GM12878 (cell line): Measurements from ENCODE around the gene BCAR3. TPM values are rescaled to one million over a fixed set of nuclear protein-coding genes. Genes with fewer than 3 reads are reported as not detected.

Experiments used
- ASH2L ChIP-seq: fragments of 300-600, 200-600 bp; sonication (generic); IDR thresholded peaks from 2 replicates; pipeline ENCODE4 v1.6.1; 2017; ENCODE audit warnings: low read depth, mild to moderate bottlenecking, borderline replicate concordance
- CHD2 ChIP-seq: IDR thresholded peaks from 2 replicates; pipeline ENCODE4 v1.6.1; 2011; ENCODE audit warnings: low read depth, low read length, improper control_type of control experiment, borderline replicate concordance
- CUX1 ChIP-seq: IDR thresholded peaks from 2 replicates; pipeline ENCODE4 v1.6.1; 2012; ENCODE audit warnings: improper control_type of control experiment, low read depth, low read length; ENCODE audit not compliant: insufficient replicate concordance
- E4F1 ChIP-seq: fragments of 450-650 bp; IDR thresholded peaks from 2 replicates; pipeline ENCODE4 v1.6.1; 2018; ENCODE audit warnings: borderline replicate concordance, mild to moderate bottlenecking; ENCODE audit not compliant: partially characterized antibody
- ELK1 ChIP-seq: IDR thresholded peaks from 2 replicates; pipeline ENCODE4 v1.6.1; 2012; ENCODE audit warnings: low read depth, low read length, improper control_type of control experiment
- KAT2A ChIP-seq: conservative IDR thresholded peaks from 2 replicates; pipeline ENCODE4 v1.6.1; 2011; ENCODE audit warnings: low read depth, low read length; ENCODE audit not compliant: control insufficient read depth
- MLLT1 ChIP-seq: fragments of 450-650 bp; IDR thresholded peaks from 2 replicates; pipeline ENCODE4 v1.6.1; 2016; ENCODE audit warnings: mild to moderate bottlenecking
- MTA2 ChIP-seq: fragments of 450-650 bp; IDR thresholded peaks from 2 replicates; pipeline ENCODE4 v1.6.1; 2016; ENCODE audit warnings: low read depth, mild to moderate bottlenecking, moderate library complexity
- RAD21 ChIP-seq: IDR thresholded peaks from 2 replicates; pipeline ENCODE4 v1.6.1; 2011; ENCODE audit warnings: mild to moderate bottlenecking, low read depth, low read length, moderate library complexity; ENCODE audit not compliant: insufficient read depth
- SMARCA5 ChIP-seq: fragments of 450-650 bp; IDR thresholded peaks from 2 replicates; pipeline ENCODE4 v1.6.1; 2017; ENCODE audit warnings: mild to moderate bottlenecking
- SMC3 ChIP-seq: IDR thresholded peaks from 2 replicates; pipeline ENCODE4 v1.6.1; 2011; ENCODE audit warnings: low read length, improper control_type of control experiment, borderline replicate concordance
- SREBF1 ChIP-seq: IDR thresholded peaks from 2 replicates; pipeline ENCODE4 v1.6.1; 2012; ENCODE audit warnings: mild to moderate bottlenecking, low read length
- STAT1 ChIP-seq: fragments of 450-650 bp; conservative IDR thresholded peaks from 2 replicates; pipeline ENCODE4 v1.6.1; 2014; ENCODE audit warnings: antibody characterized with exemption, mild to moderate bottlenecking
- TBL1XR1 ChIP-seq: IDR thresholded peaks from 2 replicates; pipeline ENCODE4 v1.6.1; 2012; ENCODE audit warnings: low read depth, low read length, improper control_type of control experiment
- TCF12 ChIP-seq: IDR thresholded peaks from 2 replicates; pipeline ENCODE4 v1.6.1; 2011; ENCODE audit warnings: low read depth, mild to moderate bottlenecking, low read length
- ZBTB33 ChIP-seq: fragments of 450-650 bp; IDR thresholded peaks from 2 replicates; pipeline ENCODE4 v1.6.1; 2017; ENCODE audit warnings: mild to moderate bottlenecking
- ZNF207 ChIP-seq: fragments of 450-650 bp; IDR thresholded peaks from 2 replicates; pipeline ENCODE4 v1.6.1; 2014; ENCODE audit warnings: antibody characterized with exemption, mild to moderate bottlenecking, borderline replicate concordance
- ZNF622 ChIP-seq: fragments of 450-650 bp; IDR thresholded peaks from 2 replicates; pipeline ENCODE4 v1.6.1; 2017; ENCODE audit warnings: mild to moderate bottlenecking, inconsistent platforms
- ZZZ3 ChIP-seq: IDR thresholded peaks from 2 replicates; pipeline ENCODE4 v1.6.1; 2011; ENCODE audit warnings: low read depth; ENCODE audit not compliant: control insufficient read depth, insufficient read length
- polyA plus RNA-seq, 11 experiments: library from polyadenylated mRNA; depleted of rRNA in 4 of 11; unstranded in 6 of 11; stranded (reverse) in 5 of 11; fragments of >200 nt; fragmentation: Nextera tagmentation in 4 of 11; fragmentation: Illumina TruSeq in 1 of 11; extraction: Ambion mirVana in 4 of 11; extraction: Trizol in 1 of 11; gene quantifications; 1 replicate in 1 of 11; 2 replicates in 10 of 11; pipeline versions ENCODE4 v1.2.1 to v1.2.3, GENCODE V29; 2011 to 2016; ENCODE audit warnings: inconsistent platforms in 2 of 11, missing spikeins in 2 of 11, low read depth in 1 of 11
- total RNA-seq, 4 experiments: library from RNA; depleted of rRNA in 3 of 4; stranded (reverse); fragments of >200 nt in 3 of 4; fragmentation: Illumina TruSeq in 1 of 4; extraction: Trizol in 1 of 4; gene quantifications; 2 replicates each; pipeline versions ENCODE4 v1.2.1 to v1.2.3, GENCODE V29; 2013 to 2021

Gene BCAR3
- total and polyA plus RNA-seq, 10 of the 15 experiments (the other 5 are each of a cell fraction or from before 2014, with no cell fraction given) = 1.3 to 6.6 (median 1.8) TPM

GRCh38 chr1:93704052-93704451 lies 22.4 kb upstream of the BCAR3 start (continued):
- TF ChIP-seq MTA2 (peak; percentile 99), CHD2 (peak; percentile 93), TCF12 (peak; percentile 97), MLLT1 (peak; percentile 91), SREBF1 (no peak; the same call in 1 of the 2 replicates), CUX1 (no peak), TBL1XR1 (peak; percentile 100), STAT1 (peak; percentile 44; the same call in 1 of the 2 replicates), ASH2L (no peak), RAD21 (peak; percentile 20; the same call in 1 of the 2 replicates), E4F1 (peak; percentile 61), ZBTB33 (peak; percentile 73; the same call in 1 of the 2 replicates), ZNF622 (no peak), KAT2A (no peak), SMARCA5 (no peak), SMC3 (peak; percentile 17; the same call in 1 of the 2 replicates), ZNF207 (peak; percentile 88; the same call in 1 of the 2 replicates), ELK1 (no peak), ZZZ3 (no peak)
